SH-SY5Y (cell line): ENCODE results near the gene ZNF641.

Experiments
- GATA2 ChIP-seq: IDR thresholded peaks from 2 replicates; pipeline ENCODE4 v1.6.1; 2011; ENCODE audit warnings: mild to moderate bottlenecking, low read depth, low read length
- GATA3 ChIP-seq: IDR thresholded peaks from 2 replicates; pipeline ENCODE4 v1.6.1; 2011; ENCODE audit warnings: low read depth, mild to moderate bottlenecking, low read length, moderate library complexity

- TF ChIP-seq GATA2: no peak
- no peak for TF ChIP-seq GATA3
Measured at GRCh38 chr12:48380596-48380995, 29.9 kb upstream of the ZNF641 start.
